Measurements from ENCODE around the gene CFH.
"Not testable (repeated sequence)": the region's sequence is repeated elsewhere in the genome, so short reads cannot be mapped to it uniquely, and the experiment has no call there.

CFH gene

GRCh38 chr1:196651637-196652215, at the start of gene CFH:
Gene CFH (plus strand): TSS chr1:196652043. CDS start chr1:196652118, 75 bp downstream.
- DNase-seq: no peak

- DNase-seq: no peak
These were observed 48.2 kb upstream of the CFH start for GRCh38 chr1:196603651-196604050.

GRCh38 chr1:196607981-196608380, 43.9 kb upstream of the CFH start:
- DNase-seq: no peak

GRCh38 chr1:196608390-196609369, 43.2 kb upstream of the CFH start, which contains the start of gene KCNT2:
Gene KCNT2 (minus strand): TSS chr1:196608440. CDS start chr1:196608309, 131 bp downstream.
- no peak for DNase-seq

DNA sequence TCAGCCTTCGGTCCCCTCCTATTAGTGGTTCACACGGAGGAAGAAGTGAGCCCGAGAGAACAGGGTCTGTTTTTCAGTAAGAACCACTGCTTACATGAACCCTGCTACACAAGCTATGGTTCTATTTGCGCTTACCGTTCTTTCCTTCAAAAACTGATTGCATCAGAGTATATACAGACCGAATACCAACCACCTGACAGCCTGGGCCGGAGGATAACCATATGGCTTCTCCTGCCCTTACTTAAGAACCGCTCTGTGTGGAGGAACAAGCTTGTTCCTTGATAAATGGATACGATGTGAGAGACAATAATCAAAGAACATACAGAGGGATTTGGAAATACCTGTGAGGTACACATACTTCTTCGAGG, 42.5 kb upstream of the CFH start:
- DNase-seq: no peak

- no peak for DNase-seq
These were observed 40.0 kb upstream of the CFH start for GRCh38 chr1:196611873-196612272.

DNA sequence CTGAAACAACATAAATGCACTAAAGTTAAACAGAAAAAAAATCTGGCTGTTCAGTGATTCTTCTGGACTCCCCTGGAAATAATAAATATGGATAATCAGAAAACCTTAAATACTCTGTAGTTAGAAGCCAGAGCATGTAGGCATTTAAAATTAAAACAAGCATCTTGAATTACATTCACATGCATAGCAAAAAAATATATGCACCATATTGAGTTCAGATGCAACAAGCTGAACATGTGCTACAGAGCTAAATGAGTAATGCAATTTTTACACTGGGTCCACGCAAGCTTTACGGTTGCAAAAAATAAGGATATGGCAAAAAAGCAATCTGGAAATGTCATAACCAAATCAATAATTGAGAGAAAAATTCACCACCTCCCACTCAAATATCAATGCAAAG, 32.1 kb upstream of the CFH start:
- DNase-seq: no peak

DNA sequence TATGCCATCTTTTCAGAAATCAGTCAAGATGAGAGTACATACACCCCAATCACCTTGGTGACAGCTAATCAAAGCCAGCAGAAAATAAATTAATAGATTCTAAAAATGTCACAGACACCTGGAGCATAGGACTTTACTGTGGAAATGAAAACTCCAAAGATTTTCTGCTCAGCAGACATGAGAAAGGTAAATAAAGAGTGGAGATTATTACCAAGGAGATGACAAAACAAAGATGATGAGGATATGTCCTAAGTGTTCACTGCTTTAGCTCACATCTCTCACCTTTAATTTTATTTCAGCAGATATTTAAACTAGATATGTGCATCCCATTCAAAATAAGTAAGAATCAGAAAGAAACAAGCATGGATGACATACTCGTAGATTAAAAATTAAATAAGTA, 28.8 kb upstream of the CFH start:
- DNase-seq: no peak

- DNase-seq: no peak
These were observed 23.0 kb upstream of the CFH start for GRCh38 chr1:196628838-196629237.

DNA sequence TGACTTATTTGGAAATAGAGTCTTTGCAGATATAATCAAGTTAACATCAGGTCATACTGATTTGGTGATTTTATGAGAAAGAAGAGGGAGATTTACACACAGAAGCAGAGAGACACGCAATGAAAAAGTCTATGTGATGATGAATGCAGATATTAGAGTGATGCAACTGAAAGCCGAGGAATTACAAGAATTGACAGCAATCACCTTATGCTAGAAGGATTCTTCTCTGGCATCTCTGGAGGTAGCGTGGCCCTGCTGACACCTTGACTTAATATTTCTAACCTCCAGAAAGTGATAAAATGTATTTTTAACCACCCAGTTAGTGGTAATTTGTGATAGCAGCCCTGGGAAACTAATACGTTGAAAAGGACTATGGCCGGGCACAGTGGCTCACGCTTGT, 14.2 kb upstream of the CFH start:
- DNase-seq: no peak

DNA sequence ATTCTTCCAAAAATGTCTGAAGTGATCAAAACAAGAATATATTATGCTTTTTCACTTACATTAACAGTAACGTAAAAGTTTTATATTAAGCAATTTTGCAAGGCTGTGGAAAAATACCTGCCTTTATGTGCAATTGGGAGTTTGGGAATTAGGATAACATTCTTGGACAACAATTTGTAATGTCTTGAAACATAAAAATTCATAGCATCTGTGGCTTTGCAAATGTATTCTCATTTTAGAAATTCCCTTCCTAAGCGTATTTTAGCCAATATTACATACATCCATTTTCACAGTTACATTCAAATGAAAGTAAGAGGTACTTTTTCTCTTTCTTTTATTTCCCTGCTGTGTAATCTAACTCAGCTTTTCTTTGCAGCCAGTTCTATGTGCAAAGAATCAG, 13.4 kb upstream of the CFH start:
- no peak for DNase-seq

DNA sequence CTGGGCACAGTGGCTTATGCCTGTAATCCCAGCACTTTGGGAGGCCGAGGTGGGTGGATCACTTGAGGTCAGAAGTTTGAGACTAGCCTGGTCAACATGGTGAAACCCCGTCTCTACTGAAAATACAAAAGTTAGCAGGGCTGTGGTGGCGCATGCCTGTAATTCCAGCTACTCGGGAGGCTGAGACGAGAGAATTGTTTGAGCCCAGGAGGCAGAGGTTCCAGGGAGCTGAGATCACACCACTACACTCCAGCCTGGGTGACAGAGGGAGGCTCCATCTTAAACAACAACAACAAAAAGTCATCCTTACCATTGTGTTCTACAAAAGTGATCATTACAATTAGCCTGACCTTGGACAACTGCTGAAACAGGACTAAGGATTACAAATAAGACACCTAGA, 12.6 kb upstream of the CFH start:
- not testable (repeated sequence) for DNase-seq

DNA sequence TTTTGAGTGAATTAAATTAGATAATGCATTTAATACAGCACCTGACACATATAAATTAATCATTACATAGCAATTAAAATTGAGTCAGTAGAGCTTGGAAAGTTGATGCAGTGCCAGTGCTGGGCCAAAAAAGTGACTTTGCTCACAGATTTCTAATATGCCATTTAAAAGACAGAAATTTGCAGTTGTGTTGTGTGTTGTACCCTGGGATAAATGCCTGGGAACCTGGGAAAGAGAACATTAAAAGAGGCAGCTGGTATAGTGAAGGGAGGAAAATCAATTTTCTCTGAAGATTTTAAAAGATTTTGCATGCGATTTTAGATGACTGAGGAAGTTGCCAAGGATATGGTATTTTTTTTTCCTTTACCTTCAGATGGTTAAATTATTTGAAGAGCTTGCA, 10.9 kb upstream of the CFH start:
- DNase-seq: no peak

GRCh38 chr1:196649990-196650389, 1.9 kb upstream of the CFH start:
- no peak for DNase-seq

GRCh38 chr1:196650403-196650802, 1.4 kb upstream of the CFH start:
- DNase-seq: no peak

DNA sequence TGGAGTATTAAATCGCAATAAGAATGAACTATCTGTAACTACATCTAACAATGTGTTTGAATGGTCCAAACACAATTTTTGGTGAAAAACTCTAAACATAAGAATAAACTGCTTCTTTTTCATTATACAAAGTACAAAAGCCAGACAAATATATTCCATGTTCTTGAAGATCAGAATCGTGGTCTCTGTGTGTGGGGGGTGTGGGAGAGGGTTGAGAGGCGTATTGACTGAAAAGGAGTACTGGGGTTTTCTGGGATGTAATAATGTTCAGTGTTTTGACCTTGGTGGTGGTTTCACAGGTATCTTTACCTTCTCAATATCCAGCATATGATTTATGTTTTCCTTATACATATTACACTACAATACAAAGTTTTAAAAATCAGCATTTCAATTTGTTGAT, 764 bp upstream of the CFH start:
- no peak for DNase-seq

DNA sequence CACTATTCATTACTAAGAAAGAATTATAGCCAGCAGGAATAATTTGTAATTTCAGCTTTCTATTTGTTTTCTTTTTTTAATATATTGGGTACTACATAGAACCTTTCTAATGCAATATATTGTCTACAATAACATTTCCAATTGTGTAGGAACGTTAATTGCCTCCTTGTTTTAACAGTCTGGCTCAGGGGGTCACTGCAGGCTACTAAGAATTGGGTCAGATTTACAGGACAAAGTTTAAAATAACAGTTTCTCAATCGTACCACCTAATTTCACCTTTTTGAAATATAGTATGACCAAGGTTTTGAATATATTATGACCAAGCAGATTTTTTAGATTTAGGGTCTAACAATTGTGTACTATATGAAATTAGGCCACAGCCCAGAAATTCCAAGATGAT, 2.4 kb downstream of the CFH start:
- no peak for DNase-seq

DNA sequence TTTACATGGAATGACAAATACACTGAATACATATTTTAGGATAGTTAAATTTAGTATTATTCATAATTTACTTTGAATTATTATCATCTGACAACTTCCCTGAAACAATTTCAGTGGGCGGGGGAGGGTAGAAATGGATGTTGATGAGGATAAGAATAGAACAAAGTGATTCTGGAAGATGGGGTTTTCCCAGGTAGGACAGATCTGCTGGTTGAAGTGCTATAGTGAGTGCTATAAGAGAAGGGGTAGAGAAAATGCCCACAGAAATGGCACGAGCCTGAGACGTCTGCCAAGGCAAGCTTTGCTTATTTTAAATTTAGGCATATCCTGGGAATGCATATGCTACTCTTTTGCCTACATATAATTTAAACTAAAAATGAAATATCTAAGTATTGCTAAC, 3.2 kb downstream of the CFH start:
- no peak for DNase-seq

DNA sequence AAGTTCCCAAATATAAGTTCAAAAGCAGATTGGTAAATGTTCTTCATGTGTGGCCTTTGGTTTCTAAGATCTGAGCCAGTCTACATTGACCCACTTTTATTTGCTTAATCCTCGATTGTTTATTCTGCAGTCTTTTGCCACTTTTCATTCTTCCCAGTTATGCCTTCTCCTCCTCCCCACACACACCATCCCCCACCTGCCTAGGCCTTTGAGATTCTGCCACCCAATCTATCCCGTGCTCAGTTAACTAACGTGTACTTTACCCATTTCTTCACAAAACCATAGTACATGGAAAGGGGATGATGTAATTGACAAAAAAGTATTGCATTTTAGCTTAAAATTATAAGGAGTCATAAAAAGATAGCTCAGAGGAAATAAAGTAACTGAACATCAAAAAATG, 3.7 kb downstream of the CFH start:
- no peak for DNase-seq

GRCh38 chr1:196659471-196659870, 7.6 kb downstream of the CFH start:
- DNase-seq: no peak

GRCh38 chr1:196660272-196660671, 8.4 kb downstream of the CFH start:
- DNase-seq: no peak

DNA sequence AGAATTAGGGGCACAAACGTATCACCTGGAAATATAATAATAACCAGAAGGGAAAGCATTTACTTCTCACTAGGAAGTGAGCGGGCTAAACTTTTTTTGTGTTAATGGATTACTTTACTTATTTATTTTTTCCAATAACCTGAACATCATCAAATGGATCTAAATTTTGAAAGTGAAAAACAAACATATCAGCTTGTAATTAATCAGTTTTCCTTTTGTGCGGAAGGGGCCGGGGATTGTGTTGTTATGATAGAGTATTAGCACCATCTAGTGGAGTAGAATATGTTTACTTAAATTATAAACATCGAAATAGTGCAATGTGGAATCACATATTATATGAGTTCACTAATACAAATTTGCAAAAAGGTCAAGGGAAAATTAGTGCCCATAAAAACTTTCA, 9.0 kb downstream of the CFH start:
- no peak for DNase-seq

DNA sequence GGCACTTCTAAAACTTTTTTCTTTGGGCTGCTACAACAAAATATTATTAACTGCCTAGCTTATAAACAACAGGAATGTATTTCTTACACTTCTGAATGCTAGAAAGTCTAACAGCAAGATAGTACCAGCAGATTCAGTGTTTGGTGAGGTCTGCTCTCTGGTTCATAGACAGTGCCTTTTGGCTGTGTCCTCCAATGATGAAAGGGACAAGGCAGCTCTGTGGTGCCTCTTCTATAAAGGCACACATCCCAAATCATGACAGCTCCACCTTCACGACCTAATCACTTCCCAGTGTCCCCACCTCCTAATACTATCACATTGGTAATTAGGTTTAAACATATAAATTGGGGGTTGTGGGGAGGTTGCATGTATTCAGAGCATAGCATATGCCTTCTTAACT, 9.5 kb downstream of the CFH start:
- no peak for DNase-seq

DNA sequence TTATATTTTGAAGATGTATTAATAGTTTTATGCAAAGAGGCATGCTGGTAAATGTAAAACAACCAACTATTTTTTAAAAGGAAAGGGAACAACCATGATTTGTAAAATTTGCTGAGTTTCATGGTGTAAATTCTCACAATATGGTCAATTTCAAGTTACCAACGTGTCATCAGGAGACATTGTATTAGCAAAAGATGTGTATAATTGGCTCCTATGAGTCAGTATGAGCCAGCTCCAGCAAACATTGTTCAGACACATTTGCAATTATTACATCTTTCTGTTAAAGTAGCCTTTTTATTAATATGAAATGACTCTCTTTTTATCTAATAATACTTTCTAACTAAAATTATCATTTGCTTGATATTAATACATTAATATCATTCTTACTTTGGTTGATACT, 15.3 kb downstream of the CFH start:
- no peak for DNase-seq

DNA sequence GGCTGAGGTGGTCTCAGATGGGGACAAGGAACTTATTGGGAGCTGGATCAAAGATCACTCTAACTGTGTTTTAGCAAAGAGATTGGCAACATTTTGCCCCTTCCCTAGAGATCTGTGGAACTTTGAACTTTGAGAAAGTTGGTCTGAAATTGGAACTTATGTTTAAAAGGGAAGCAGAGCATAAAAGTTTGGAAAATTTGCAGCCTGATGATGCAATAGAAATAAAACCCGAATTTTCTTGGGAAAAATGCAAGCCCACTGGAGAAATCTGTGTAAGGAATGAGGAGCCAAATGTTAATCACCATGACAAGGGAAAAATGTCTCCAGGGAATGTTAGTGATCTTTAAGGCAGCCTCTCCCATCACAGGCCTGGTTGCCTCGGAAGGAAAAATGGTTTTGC, 17.2 kb downstream of the CFH start:
- DNase-seq: no peak

Data from stimulated activated CD4-positive, alpha-beta T cell treated with anti-CD3 and anti-CD28 coated beads, Interleukin-4, amount 100 ng/mL, for 24 hours (primary cell).